ENCODE results near the gene ELOVL3.

DNA sequence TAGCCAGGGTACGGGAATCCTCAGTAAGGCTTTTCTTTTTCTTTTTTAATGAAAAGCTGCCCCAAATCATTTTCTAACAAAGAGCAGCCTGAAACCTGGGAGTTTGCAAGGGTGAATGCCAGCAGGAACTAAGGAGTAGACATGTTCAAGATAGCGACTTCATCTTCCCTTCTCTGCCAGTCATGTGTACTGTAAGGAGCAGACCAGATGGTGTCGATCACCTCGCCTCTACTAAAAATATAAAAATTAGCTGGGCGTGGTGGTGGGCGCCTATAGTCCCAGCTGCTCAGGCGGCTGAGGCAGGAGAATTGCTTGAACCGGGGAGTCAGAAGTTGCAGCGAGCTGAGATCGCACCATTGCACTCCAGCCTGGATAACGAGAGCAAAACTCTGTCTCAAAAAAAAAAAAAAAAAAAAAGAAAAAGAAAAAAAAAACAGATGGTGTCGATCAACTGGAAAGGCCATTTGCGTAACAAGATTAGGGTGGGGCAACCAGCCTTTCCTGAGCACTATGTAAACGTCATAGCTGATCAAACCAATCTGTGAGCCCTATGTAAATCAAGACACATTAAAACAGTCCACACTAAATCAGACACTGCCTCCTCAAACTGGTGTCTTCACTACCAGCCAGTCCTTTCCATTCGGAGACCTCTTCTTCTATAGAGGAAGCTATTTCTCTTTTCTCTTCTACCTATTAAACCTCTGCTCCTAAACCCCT is 40.1 kb upstream of the ELOVL3 start:
- TF ChIP-seq CTCF (IDR thresholded peaks at IDR 0.05) (no peak), POLR2A (IDR thresholded peaks at IDR 0.05) (no peak)
